Prostate gland (tissue), 2 donors: ENCODE results near the gene ALOXE3.

Source experiments
- POLR2A ChIP-seq: fragments of 450-650 bp; IDR thresholded peaks from one replicate; pipeline ENCODE4 v1.6.1; 2016; ENCODE audit warnings: antibody characterized with exemption, mild to moderate bottlenecking
- POLR2AphosphoS5 ChIP-seq: sonication (generic); formaldehyde crosslinking; IDR thresholded peaks from one replicate; pipeline ENCODE4 v1.6.1; 2017; ENCODE audit warnings: antibody characterized with exemption
- TF ChIP-seq, protein P1 (sequence below), 4 experiments: fragments of 200-600 bp in 2 of 4; fragments of 450-650 bp in 2 of 4; sonication (generic) in 2 of 4; IDR thresholded peaks; 1 replicate in 3 of 4; 2 replicates in 1 of 4; pipeline ENCODE4 v1.5.1; 2016 to 2019; ENCODE audit warnings: antibody characterized with exemption in 4 of 4, mild to moderate bottlenecking in 2 of 4, moderate library complexity in 2 of 4

DNA sequence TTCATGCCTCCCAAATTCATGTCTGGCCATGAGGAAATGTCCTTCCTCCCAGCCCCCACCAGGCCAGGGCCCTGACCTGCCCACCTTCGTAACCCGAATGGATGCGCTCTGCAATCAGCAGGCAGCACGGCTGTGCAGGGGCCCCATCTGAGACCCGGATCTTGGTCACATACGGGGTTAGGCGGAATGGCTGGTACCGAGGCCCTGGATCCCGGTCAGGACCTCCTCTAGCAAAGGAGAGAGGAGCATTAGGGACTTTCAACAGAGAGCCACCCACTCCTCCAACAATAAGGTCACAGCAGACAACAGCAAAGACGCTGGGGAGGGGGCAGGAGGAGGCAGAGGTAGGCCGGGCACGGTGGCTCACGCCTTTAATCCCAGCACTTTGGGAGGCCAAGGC is 30.2 kb upstream of the ALOXE3 start:
- no peak for TF ChIP-seq POLR2A
- TF ChIP-seq, protein P1, sequence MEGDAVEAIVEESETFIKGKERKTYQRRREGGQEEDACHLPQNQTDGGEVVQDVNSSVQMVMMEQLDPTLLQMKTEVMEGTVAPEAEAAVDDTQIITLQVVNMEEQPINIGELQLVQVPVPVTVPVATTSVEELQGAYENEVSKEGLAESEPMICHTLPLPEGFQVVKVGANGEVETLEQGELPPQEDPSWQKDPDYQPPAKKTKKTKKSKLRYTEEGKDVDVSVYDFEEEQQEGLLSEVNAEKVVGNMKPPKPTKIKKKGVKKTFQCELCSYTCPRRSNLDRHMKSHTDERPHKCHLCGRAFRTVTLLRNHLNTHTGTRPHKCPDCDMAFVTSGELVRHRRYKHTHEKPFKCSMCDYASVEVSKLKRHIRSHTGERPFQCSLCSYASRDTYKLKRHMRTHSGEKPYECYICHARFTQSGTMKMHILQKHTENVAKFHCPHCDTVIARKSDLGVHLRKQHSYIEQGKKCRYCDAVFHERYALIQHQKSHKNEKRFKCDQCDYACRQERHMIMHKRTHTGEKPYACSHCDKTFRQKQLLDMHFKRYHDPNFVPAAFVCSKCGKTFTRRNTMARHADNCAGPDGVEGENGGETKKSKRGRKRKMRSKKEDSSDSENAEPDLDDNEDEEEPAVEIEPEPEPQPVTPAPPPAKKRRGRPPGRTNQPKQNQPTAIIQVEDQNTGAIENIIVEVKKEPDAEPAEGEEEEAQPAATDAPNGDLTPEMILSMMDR (IDR thresholded peaks at IDR 0.05): no peak
- no peak for TF ChIP-seq POLR2AphosphoS5
